Measurements from ENCODE around the gene SLC2A5. TPM values are rescaled to one million over a fixed set of nuclear protein-coding genes. Genes with fewer than 3 reads are reported as not detected.

Gene SLC2A5
- total RNA-seq, 1 experiment from 2014 or later = 0.03 TPM

Other genes starting within 250 kb of the SLC2A5 start
- gene ENO1, start 190.9 kb downstream of the SLC2A5 start, total RNA-seq (2014; rRNA removed; shearing (Covaris generic)) = 4,341 and 4,764 TPM in 2 replicates
- gene CA6, start 123.8 kb downstream of the SLC2A5 start, total RNA-seq (2014; rRNA removed; shearing (Covaris generic)) = not detected in 2 replicates
- not detected in 2 replicates for gene SLC2A7, start 43.2 kb downstream of the SLC2A5 start, total RNA-seq (2014; rRNA removed; shearing (Covaris generic))
- gene GPR157, start 59.5 kb upstream of the SLC2A5 start, total RNA-seq (2014; rRNA removed; shearing (Covaris generic)) = 7.5 and 24.8 TPM in 2 replicates
- 13.9 and 20.2 TPM in 2 replicates for gene H6PD, start 165.1 kb upstream of the SLC2A5 start, total RNA-seq (2014; rRNA removed; shearing (Covaris generic))
- 4.2 and 6.5 TPM in 2 replicates for gene SPSB1, start 223.3 kb upstream of the SLC2A5 start, total RNA-seq (2014; rRNA removed; shearing (Covaris generic))